Keratinocyte (primary cell): ENCODE data around the gene POPDC2. TPM values are rescaled to one million over a fixed set of nuclear protein-coding genes. Genes with fewer than 3 reads are reported as not detected.

ENCODE experiments used
- DNase-seq: peaks from one replicate; pipeline ENCODE4 v3.0.0-alpha.2; 2011; ENCODE audit warnings: low read depth, missing footprints, low spot score
- FAIRE-seq: peaks from 2 replicates; lab custom pipeline; 2011; peaks lifted over from hg19 to GRCh38; lab: Jason Lieb, UNC
- H2AFZ ChIP-seq: 2 replicates; pipeline ENCODE4 v1.6.0; 2012; ENCODE audit warnings: low read length, control low read depth, inconsistent platforms; ENCODE audit not compliant: control insufficient read depth
- H3K27ac ChIP-seq: 2 replicates; pipeline ENCODE4 v1.5.1; 2011; ENCODE audit warnings: low read length; ENCODE audit not compliant: control insufficient read depth, insufficient read depth
- H3K27me3 ChIP-seq: 3 replicates; pipeline ENCODE4 v1.6.0; 2011; ENCODE audit warnings: low read length; ENCODE audit not compliant: control insufficient read depth, insufficient read depth; ENCODE audit errors: extremely low read depth
- H3K36me3 ChIP-seq, 2 experiments: 2 replicates in 1 of 2; 3 replicates in 1 of 2; pipeline ENCODE4 v1.5.1; 2011; ENCODE audit warnings: low read length in 2 of 2, mild to moderate bottlenecking in 1 of 2; ENCODE audit not compliant: control insufficient read depth in 2 of 2, insufficient read depth in 2 of 2; ENCODE audit errors: extremely low read depth in 1 of 2
- H3K4me1 ChIP-seq: 3 replicates; pipeline ENCODE4 v1.5.1; 2011; ENCODE audit warnings: low read length; ENCODE audit not compliant: control insufficient read depth, insufficient read depth; ENCODE audit errors: extremely low read depth
- H3K4me2 ChIP-seq: 3 replicates; pipeline ENCODE4 v1.6.0; 2011; ENCODE audit warnings: low read depth, low read length; ENCODE audit not compliant: control insufficient read depth, insufficient read depth; ENCODE audit errors: extremely low read depth
- H3K4me3 ChIP-seq, 3 experiments: fragments of 200-600 bp in 1 of 3; sonication (generic) in 1 of 3; 2 replicates in 2 of 3; 3 replicates in 1 of 3; pipeline ENCODE4 v1.5.1; 2011 to 2016; ENCODE audit warnings: low read length in 3 of 3, mild to moderate bottlenecking in 3 of 3, control low read depth in 2 of 3, inconsistent platforms in 1 of 3, low read depth in 1 of 3, mixed read lengths in 1 of 3, mixed run types in 1 of 3, moderate library complexity in 1 of 3; ENCODE audit not compliant: control insufficient read depth in 2 of 3, insufficient read depth in 2 of 3; ENCODE audit errors: extremely low read depth in 1 of 3
- H3K79me2 ChIP-seq: 2 replicates; pipeline ENCODE4 v1.6.0; 2012; ENCODE audit warnings: low read length; ENCODE audit not compliant: control insufficient read depth, insufficient read depth
- H3K9ac ChIP-seq: 3 replicates; pipeline ENCODE4 v1.6.0; 2011; ENCODE audit warnings: low read length; ENCODE audit not compliant: control insufficient read depth, insufficient read depth; ENCODE audit errors: extremely low read depth
- H3K9me1 ChIP-seq: 3 replicates; pipeline ENCODE4 v1.6.0; 2011; ENCODE audit warnings: low read length; ENCODE audit not compliant: control insufficient read depth, insufficient read depth; ENCODE audit errors: extremely low read depth
- H3K9me3 ChIP-seq: 2 replicates; pipeline ENCODE4 v1.5.1; 2012; ENCODE audit warnings: low read depth, low read length; ENCODE audit not compliant: control insufficient read depth
- H4K20me1 ChIP-seq: 3 replicates; pipeline ENCODE4 v1.6.0; 2011; ENCODE audit warnings: low read length; ENCODE audit not compliant: control insufficient read depth, insufficient read depth; ENCODE audit errors: extremely low read depth
- EZH2 ChIP-seq: IDR thresholded peaks from one replicate; pipeline ENCODE4 v1.6.1; 2012; ENCODE audit warnings: inconsistent platforms, mild to moderate bottlenecking, low read length, moderate library complexity
- dilution Hi-C: fragments of 300-500 bp; cut with MboI; formaldehyde crosslinking; loops from one replicate; pipeline ENCODE4 v1.7.0; 2020; ENCODE audit warnings: low sequenced_read_pairs; ENCODE audit not compliant: extremely low pct_ligation_motif_present
- polyA plus RNA-seq, 5 experiments: library from polyadenylated mRNA; depleted of rRNA in 3 of 5; stranded (reverse) in 3 of 5; stranded (forward) in 1 of 5; unstranded in 1 of 5; fragments of >200 nt; gene quantifications; 1 replicate in 1 of 5; 2 replicates in 3 of 5; 3 replicates in 1 of 5; pipeline versions ENCODE4 v1.2.1 to v1.2.3, GENCODE V29; 2011 to 2012; ENCODE audit warnings: missing spikeins in 2 of 5, low read depth in 1 of 5, low replicate concordance in 1 of 5
- TF ChIP-seq, protein P1 (sequence below), 3 experiments: IDR thresholded peaks in 1 of 3; conservative IDR thresholded peaks in 1 of 3; optimal IDR thresholded peaks in 1 of 3; 2 replicates in 2 of 3; 3 replicates in 1 of 3; pipeline versions ENCODE3 to v1.5.1; 2011; ENCODE audit warnings: low read length in 3 of 3, mild to moderate bottlenecking in 3 of 3, moderate library complexity in 2 of 3, control low read depth in 1 of 3, inconsistent platforms in 1 of 3; ENCODE audit not compliant: insufficient read depth in 2 of 3; ENCODE audit errors: extremely low read depth in 1 of 3

POPDC2 gene
- polyA plus RNA-seq, 1 donor (not counting 4 experiments of a cell fraction or from before 2014, with no cell fraction given) = 0.87 TPM

DNA sequence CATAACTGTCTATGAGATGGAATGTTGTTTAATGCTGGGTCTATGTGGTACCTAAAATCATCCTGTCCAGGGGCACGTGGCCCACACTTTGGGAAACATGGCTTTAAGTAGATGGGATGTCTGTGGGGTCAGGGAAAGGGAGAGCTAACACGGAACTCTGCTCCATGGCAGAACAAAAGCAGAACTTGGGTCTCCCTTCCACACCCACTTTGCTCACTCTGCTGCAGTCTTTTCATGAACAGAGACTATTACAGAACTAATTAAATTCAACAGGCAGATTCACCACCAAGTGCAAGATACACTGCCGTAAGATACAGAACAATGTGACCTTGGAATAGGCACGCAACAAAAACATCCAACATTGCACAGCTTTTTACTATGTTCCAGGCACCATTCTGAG is 28.2 kb downstream of the POPDC2 start:
- Histone ChIP-seq H2AFZ (no peak overlapping the region), H3K4me1 (peaks cover 6% of the 10 kb centered on the region), H3K9me3 (no peaks in the 10 kb centered on the region), H3K27me3 (peaks cover 6% of the 10 kb centered on the region), H3K4me2 (no peak overlapping the region), H3K27ac (no peak overlapping the region), H4K20me1 (no peaks in the 10 kb centered on the region), H3K9ac (no peak overlapping the region), H3K79me2 (no peaks in the 10 kb centered on the region), H3K9me1 (no peaks in the 10 kb centered on the region), H3K36me3 (no peaks in the 10 kb centered on the region), H3K4me3 (no peak overlapping the region)
- dilution Hi-C loops = no loop called here
- FAIRE-seq (no peak), DNase-seq (no peak)
- TF ChIP-seq EZH2 = no peak
- TF ChIP-seq, protein P1, sequence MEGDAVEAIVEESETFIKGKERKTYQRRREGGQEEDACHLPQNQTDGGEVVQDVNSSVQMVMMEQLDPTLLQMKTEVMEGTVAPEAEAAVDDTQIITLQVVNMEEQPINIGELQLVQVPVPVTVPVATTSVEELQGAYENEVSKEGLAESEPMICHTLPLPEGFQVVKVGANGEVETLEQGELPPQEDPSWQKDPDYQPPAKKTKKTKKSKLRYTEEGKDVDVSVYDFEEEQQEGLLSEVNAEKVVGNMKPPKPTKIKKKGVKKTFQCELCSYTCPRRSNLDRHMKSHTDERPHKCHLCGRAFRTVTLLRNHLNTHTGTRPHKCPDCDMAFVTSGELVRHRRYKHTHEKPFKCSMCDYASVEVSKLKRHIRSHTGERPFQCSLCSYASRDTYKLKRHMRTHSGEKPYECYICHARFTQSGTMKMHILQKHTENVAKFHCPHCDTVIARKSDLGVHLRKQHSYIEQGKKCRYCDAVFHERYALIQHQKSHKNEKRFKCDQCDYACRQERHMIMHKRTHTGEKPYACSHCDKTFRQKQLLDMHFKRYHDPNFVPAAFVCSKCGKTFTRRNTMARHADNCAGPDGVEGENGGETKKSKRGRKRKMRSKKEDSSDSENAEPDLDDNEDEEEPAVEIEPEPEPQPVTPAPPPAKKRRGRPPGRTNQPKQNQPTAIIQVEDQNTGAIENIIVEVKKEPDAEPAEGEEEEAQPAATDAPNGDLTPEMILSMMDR (optimal IDR thresholded peaks at IDR 0.05 in 1 of 3, IDR thresholded peaks at IDR 0.05 in 1 of 3, conservative IDR thresholded peaks at IDR 0.05 in 1 of 3; ENCODE audit: extremely low read depth in 1 of 3, insufficient read depth in 2 of 3, low read length in 3 of 3) = no peak

DNA sequence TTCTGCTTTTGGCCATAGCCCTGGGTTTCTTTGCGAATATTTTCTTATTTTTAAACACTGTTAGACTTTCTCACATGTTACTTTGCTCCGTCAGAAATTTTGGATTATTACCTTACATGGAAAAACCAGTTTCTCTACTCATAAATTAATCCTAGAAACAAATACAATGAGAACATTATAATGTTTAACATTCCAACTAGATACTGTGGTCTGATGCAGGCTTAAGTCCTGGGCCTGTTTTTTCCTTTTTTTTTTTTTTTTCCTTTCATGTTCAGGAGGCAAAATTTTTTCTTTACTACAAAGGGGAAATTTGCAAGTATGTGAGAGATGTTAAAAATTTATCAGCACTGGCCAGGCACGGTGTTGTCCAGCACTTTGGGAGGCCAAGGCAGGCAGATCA is 28.9 kb downstream of the POPDC2 start:
- Histone ChIP-seq H3K4me3 (no peak overlapping the region), H3K9ac (no peak overlapping the region), H3K4me2 (no peak overlapping the region), H3K36me3 (no peaks in the 10 kb centered on the region), H3K27me3 (peaks cover 6% of the 10 kb centered on the region), H3K9me3 (no peaks in the 10 kb centered on the region), H3K4me1 (peaks cover 6% of the 10 kb centered on the region), H3K27ac (no peak overlapping the region), H4K20me1 (no peaks in the 10 kb centered on the region), H2AFZ (no peak overlapping the region), H3K79me2 (no peaks in the 10 kb centered on the region), H3K9me1 (no peaks in the 10 kb centered on the region)
- dilution Hi-C loops = no loop called here
- TF ChIP-seq, protein P1 (optimal IDR thresholded peaks at IDR 0.05 in 1 of 3, IDR thresholded peaks at IDR 0.05 in 1 of 3, conservative IDR thresholded peaks at IDR 0.05 in 1 of 3; ENCODE audit: extremely low read depth in 1 of 3, insufficient read depth in 2 of 3, low read length in 3 of 3) = no peak
- TF ChIP-seq EZH2 = no peak
- DNase-seq = no peak
- FAIRE-seq = no peak
